Lower leg skin (tissue), 4 donors: ENCODE results near the gene CDH23. TPM values are rescaled to one million over a fixed set of nuclear protein-coding genes. Genes with fewer than 3 reads are reported as not detected.

ENCODE experiments used
- DNase-seq, 2 donors: peaks; one replicate each; pipeline ENCODE4 v3.0.0-alpha.2; 2019; ENCODE audit warnings: low spot score in 2 of 2
- H3K4me3 ChIP-seq: fragments of 200-600 bp; sonication (generic); 2 replicates; pipeline ENCODE4 v1.5.1; 2017; ENCODE audit warnings: mild to moderate bottlenecking, low read depth; ENCODE audit not compliant: poor library complexity, severe bottlenecking
- POLR2A ChIP-seq, 2 donors: fragments of 450-650 bp; IDR thresholded peaks; one replicate each; pipeline ENCODE4 v1.6.1; 2016 to 2017; ENCODE audit warnings: antibody characterized with exemption in 2 of 2, mild to moderate bottlenecking in 1 of 2, moderate library complexity in 1 of 2
- WGBS, 2 donors: methylation state at CpG; one replicate each; pipeline ENCODE4 v1.1.5; 2018; 5-methylcytosine and 5-hydroxymethylcytosine counted together
- intact Hi-C: fragments of 100-400 bp; cut with DNase I; formaldehyde crosslinking; loops from one replicate; pipeline ENCODE4 v1.15.0; 2023; ENCODE audit warnings: low total_unique reads
- total RNA-seq, 4 donors: library from RNA; depleted of rRNA; stranded (reverse); fragments of >200 nt; gene quantifications; one replicate each; pipeline ENCODE4 v1.1.0, GENCODE V29; 2016
- TF ChIP-seq, protein P1 (sequence below), 3 donors: fragments of 450-650 bp; IDR thresholded peaks; one replicate each; pipeline ENCODE4 v1.5.1; 2016; ENCODE audit warnings: antibody characterized with exemption in 3 of 3, mild to moderate bottlenecking in 3 of 3, moderate library complexity in 2 of 3

CDH23 gene
- total RNA-seq, 4 donors from 2014 or later, result 1.7 to 9.2 (median 2.6) TPM

DNA sequence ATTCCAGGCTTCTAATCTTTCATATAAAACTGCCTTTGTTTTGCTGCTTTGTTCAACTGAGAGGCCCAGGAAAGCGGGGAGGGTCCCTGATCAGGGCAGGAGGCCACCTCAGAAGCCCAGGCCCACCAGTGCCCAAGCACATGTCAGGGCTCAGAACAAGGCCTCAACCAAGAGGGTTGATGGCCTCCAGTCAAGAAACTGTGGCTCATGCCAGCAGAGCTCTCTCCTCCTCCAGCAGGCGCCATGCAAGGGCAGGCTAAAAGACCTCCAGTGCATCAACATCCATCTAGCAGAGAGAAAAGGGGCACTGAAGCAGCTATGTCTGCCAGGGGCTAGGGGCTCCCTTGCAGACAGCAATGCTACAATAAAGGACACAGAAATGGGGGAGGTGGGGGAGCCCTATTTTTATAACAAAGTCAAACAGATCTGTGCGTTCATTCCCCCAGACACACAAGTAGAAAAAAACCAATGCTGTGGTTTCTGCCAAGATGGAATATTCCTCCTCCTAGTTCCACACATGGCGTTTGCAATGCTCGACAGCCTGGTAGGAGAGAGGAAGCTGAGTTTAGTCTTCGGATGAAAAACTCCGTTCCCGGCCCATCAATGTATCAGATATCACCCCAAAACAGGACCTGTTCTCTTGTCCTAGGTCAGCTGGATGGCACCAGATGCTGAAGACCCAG lies 420.4 kb downstream of the CDH23 start:
- DNase-seq, result no peak
- TF ChIP-seq, protein P1, sequence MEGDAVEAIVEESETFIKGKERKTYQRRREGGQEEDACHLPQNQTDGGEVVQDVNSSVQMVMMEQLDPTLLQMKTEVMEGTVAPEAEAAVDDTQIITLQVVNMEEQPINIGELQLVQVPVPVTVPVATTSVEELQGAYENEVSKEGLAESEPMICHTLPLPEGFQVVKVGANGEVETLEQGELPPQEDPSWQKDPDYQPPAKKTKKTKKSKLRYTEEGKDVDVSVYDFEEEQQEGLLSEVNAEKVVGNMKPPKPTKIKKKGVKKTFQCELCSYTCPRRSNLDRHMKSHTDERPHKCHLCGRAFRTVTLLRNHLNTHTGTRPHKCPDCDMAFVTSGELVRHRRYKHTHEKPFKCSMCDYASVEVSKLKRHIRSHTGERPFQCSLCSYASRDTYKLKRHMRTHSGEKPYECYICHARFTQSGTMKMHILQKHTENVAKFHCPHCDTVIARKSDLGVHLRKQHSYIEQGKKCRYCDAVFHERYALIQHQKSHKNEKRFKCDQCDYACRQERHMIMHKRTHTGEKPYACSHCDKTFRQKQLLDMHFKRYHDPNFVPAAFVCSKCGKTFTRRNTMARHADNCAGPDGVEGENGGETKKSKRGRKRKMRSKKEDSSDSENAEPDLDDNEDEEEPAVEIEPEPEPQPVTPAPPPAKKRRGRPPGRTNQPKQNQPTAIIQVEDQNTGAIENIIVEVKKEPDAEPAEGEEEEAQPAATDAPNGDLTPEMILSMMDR (IDR thresholded peaks at IDR 0.05), result no peak
- TF ChIP-seq POLR2A (IDR thresholded peaks at IDR 0.05), result no peak
- intact Hi-C loops, result no loop called here
- H3K4me3 ChIP-seq, result no peak overlapping the region
- WGBS, 2 donors, result 73 to 91% methylated on average over 8 of the region's 8 CpGs

- TF ChIP-seq, protein P1 (IDR thresholded peaks at IDR 0.05), result no peak
- TF ChIP-seq POLR2A (IDR thresholded peaks at IDR 0.05), result no peak
- intact Hi-C loops, result no loop called here
- H3K4me3 ChIP-seq, result no peak overlapping the region
- DNase-seq, result peak; percentile 75 to 92
- 30 to 62% methylated on average over 8 to 9 of the region's 9 CpGs for WGBS, 2 donors
Observed at GRCh38 chr10:71817831-71818655, 421.3 kb downstream of the CDH23 start.

DNA sequence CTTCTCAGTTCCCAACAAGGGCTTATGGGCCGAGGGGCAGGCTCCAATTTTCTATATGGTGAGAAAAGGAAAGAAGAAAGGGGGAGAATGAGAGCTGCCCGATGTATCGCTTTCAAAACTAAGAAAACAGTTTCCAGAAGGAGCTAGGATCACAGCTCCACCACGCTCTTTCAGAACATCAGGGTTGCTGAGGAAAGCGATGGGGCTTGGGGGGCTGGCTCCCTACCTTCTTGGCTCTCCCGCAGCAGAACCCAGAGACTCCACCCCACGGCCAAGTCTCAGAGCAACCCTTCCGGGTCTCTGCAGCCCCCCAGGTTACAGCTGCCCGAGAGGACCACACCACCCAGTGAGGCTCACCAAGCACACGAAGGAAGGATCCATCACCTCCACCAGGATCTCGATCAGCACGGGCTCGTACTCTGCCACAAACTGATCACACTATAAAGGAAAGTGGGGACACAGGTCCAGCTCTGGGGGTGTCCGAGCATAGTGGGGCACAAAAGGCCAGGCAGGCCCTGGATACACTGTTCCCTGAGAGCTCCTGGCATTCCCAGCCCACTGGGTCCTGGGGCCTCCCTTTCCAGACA lies 422.0 kb downstream of the CDH23 start:
- no peak overlapping the region for H3K4me3 ChIP-seq
- WGBS, 2 donors, result 84 to 92% methylated on average over 14 of the region's 14 CpGs
- no peak for TF ChIP-seq POLR2A (IDR thresholded peaks at IDR 0.05)
- TF ChIP-seq, protein P1 (IDR thresholded peaks at IDR 0.05), result no peak
- intact Hi-C loops, result no loop called here
- DNase-seq, result no peak

DNA sequence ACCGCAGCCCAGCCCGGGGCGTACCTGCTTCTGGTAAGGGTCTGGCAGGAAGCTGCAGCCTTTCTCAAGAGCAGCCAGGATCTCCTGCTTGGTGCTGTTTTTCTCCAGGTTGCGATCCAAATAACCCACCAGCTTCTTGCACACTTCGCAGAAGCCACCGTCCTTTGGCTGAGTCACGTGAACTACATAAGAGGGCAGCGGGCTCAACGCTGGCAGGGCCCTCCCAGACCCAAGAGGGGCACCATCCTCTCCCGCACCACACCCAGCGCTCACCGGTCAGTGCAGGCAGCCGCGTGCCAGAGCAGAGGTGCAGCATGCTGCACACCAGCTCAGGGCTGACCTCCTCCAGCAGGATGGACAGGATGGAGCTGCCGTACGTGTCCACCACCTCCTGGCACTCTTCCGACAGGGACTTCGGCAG lies 422.7 kb downstream of the CDH23 start:
- WGBS, 2 donors, result 86 to 93% methylated on average over 18 of the region's 18 CpGs
- intact Hi-C loops, result no loop called here
- TF ChIP-seq POLR2A (IDR thresholded peaks at IDR 0.05), result no peak
- TF ChIP-seq, protein P1 (IDR thresholded peaks at IDR 0.05), result no peak
- DNase-seq, result no peak
- H3K4me3 ChIP-seq, result no peak overlapping the region

DNA sequence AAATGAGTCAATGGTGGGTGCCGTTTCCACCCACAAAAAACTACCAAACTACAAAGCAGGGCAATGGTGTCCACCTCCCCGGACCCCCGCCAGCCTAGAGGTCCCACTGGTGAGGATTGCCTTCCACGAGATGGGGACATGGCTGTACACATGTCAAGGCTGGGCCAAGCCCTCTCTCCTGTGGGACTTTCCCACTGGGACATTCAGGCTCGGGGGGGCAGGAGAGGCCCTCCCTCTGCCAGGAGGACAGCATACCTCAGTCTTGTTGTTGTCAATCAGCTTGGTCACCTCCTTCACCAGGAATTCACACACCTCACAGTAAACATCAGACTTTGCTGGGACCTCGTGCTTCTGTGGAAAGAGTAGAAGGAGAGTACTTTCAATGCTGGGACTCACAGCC lies 423.3 kb downstream of the CDH23 start:
- 78 to 81% methylated on average over 6 of the region's 6 CpGs for WGBS, 2 donors
- H3K4me3 ChIP-seq, result no peak overlapping the region
- DNase-seq, result no peak
- TF ChIP-seq, protein P1 (IDR thresholded peaks at IDR 0.05), result no peak
- no peak for TF ChIP-seq POLR2A (IDR thresholded peaks at IDR 0.05)
- intact Hi-C loops, result no loop called here
